HepG2 (cell line): Measurements from ENCODE around the gene STK24.

Experiments
- CTCF ChIP-seq: sonication (generic); formaldehyde crosslinking; IDR thresholded peaks from 2 replicates; pipeline ENCODE4 v1.5.0; 2020; ENCODE audit warnings: mild to moderate bottlenecking, missing genetic modification reagents, moderate library complexity
- E2F1 ChIP-seq: sonication (generic); formaldehyde crosslinking; IDR thresholded peaks from 2 replicates; pipeline ENCODE4 v1.5.0; 2020; ENCODE audit warnings: missing genetic modification reagents
- EZH2 ChIP-seq: conservative IDR thresholded peaks from 2 replicates; pipeline ENCODE4 v1.6.1; 2012; ENCODE audit warnings: mild to moderate bottlenecking, low read depth, low read length, moderate library complexity
- JUND ChIP-seq: sonication (generic); formaldehyde crosslinking; IDR thresholded peaks from 2 replicates; pipeline ENCODE4 v1.8.0; 2022; ENCODE audit warnings: mild to moderate bottlenecking, missing genetic modification reagents
- TCF7L2 ChIP-seq: IDR thresholded peaks from 2 replicates; pipeline ENCODE4 v1.6.1; 2011; ENCODE audit warnings: mild to moderate bottlenecking, low read depth, low read length, moderate library complexity
- YY1 ChIP-seq: IDR thresholded peaks from 2 replicates; pipeline ENCODE4 v1.6.1; 2011; ENCODE audit warnings: low read length, low read depth, moderate library complexity, mild to moderate bottlenecking; ENCODE audit not compliant: insufficient read depth, insufficient replicate concordance
- ZNF878 ChIP-seq: sonication (generic); formaldehyde crosslinking; IDR thresholded peaks from 2 replicates; pipeline ENCODE4 v1.8.1; 2023; ENCODE audit warnings: mild to moderate bottlenecking, missing genetic modification reagents, moderate library complexity
- TF ChIP-seq, protein P1 (sequence below): sonication (generic); formaldehyde crosslinking; IDR thresholded peaks from 2 replicates; pipeline ENCODE4 v1.4.0; 2020; ENCODE audit warnings: mild to moderate bottlenecking, missing genetic modification reagents
- TF ChIP-seq, protein P2 (sequence below): sonication (generic); formaldehyde crosslinking; conservative IDR thresholded peaks from 2 replicates; pipeline ENCODE4 v1.4.0; 2020; ENCODE audit warnings: missing genetic modification reagents

DNA sequence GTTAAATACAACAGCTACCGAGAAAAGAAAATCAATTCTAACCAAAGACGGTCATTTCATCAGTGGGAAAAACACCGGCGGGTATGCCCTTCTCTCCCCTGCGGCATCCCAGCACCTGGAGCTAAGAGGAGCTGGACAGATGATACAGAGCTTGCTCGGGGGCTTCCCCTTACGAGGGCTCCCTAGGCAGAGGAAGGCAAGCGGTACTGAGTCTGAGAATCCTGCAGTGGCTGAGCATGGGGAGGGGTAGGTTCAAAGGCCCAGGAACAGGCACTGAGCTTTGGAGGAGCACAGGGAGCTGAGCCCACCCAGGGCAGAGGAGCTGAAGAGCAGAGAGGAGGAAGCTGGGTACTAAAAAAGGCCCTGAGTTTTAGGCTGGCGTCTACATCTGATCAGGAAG, 12.7 kb downstream of the STK24 start:
- TF ChIP-seq CTCF (CRISPR knock-in tag) = no peak
- TF ChIP-seq, protein P1, sequence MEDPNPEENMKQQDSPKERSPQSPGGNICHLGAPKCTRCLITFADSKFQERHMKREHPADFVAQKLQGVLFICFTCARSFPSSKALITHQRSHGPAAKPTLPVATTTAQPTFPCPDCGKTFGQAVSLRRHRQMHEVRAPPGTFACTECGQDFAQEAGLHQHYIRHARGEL (CRISPR knock-in tag) = no peak
- no peak for TF ChIP-seq EZH2
- TF ChIP-seq ZNF878 = no peak
- TF ChIP-seq, protein P2, sequence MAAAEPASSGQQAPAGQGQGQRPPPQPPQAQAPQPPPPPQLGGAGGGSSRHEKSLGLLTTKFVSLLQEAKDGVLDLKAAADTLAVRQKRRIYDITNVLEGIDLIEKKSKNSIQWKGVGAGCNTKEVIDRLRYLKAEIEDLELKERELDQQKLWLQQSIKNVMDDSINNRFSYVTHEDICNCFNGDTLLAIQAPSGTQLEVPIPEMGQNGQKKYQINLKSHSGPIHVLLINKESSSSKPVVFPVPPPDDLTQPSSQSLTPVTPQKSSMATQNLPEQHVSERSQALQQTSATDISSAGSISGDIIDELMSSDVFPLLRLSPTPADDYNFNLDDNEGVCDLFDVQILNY = no peak
- no peak for TF ChIP-seq TCF7L2
- TF ChIP-seq JUND = no peak
- no peak for TF ChIP-seq YY1
- no peak for TF ChIP-seq E2F1 (CRISPR knock-in tag)
